NCI-H187 treated with DMSO at 0.1 percent for 48 hours (cell line): ENCODE results near the gene CDH20.

ENCODE experiments used
- DNase-seq: peaks from one replicate; lab custom pipeline; 2025; lab: John Stamatoyannopoulos, UW

Gene CDH20

GRCh38 chr18:61575419-61575818 is 242.2 kb downstream of the CDH20 start:
- DNase-seq: no peak

- DNase-seq: no peak
Measured at GRCh38 chr18:61578846-61579245, 245.6 kb downstream of the CDH20 start.

GRCh38 chr18:61579581-61579980 is 246.4 kb downstream of the CDH20 start:
- DNase-seq: no peak

- no peak for DNase-seq
Measured at GRCh38 chr18:61580046-61580445, 246.8 kb downstream of the CDH20 start.

GRCh38 chr18:61581578-61582201 is 248.5 kb downstream of the CDH20 start:
- no peak for DNase-seq

GRCh38 chr18:61582202-61582710 is 249.0 kb downstream of the CDH20 start:
- DNase-seq: no peak

GRCh38 chr18:61583548-61583947 is 250.3 kb downstream of the CDH20 start:
- no peak for DNase-seq

GRCh38 chr18:61587865-61588264 is 254.6 kb downstream of the CDH20 start:
- DNase-seq: no peak

GRCh38 chr18:61589053-61589723 is 256.0 kb downstream of the CDH20 start:
- no peak for DNase-seq

- no peak for DNase-seq
Measured at GRCh38 chr18:61589724-61590065, 256.5 kb downstream of the CDH20 start.

- no peak for DNase-seq
Measured at GRCh38 chr18:61591253-61591652, 258.0 kb downstream of the CDH20 start.

- no peak for DNase-seq
Measured at GRCh38 chr18:61595615-61596251, 262.5 kb downstream of the CDH20 start.

- no peak for DNase-seq
Measured at GRCh38 chr18:61596296-61596695, 263.1 kb downstream of the CDH20 start.

- no peak for DNase-seq
Measured at GRCh38 chr18:61597316-61597715, 264.1 kb downstream of the CDH20 start.

- DNase-seq: no peak
Measured at GRCh38 chr18:61600422-61600821, 267.2 kb downstream of the CDH20 start.

GRCh38 chr18:61602836-61603235 is 269.6 kb downstream of the CDH20 start:
- DNase-seq: no peak
